Neural progenitor cell (in vitro differentiated cells): Measurements from ENCODE around the gene ANKRD11. TPM values are rescaled to one million over a fixed set of nuclear protein-coding genes. Genes with fewer than 3 reads are reported as not detected.

Experiments
- DNase-seq: peaks from one replicate; pipeline ENCODE4 v3.0.0-alpha.2; 2016; ENCODE audit warnings: low spot score
- H2AFZ ChIP-seq: fragments of 200-600 bp; sonication (generic); replicated peaks from 2 replicates; pipeline ENCODE4 v1.6.1; 2016; ENCODE audit warnings: antibody characterized with exemption
- H3F3A ChIP-seq: fragments of 200-600 bp; sonication (generic); 2 replicates; pipeline ENCODE4 v1.6.1; 2016; ENCODE audit warnings: antibody characterized with exemption, low read depth
- H3K27ac ChIP-seq: fragments of 200-600 bp; sonication (generic); 2 replicates; pipeline ENCODE4 v1.5.1; 2016; ENCODE audit warnings: mild to moderate bottlenecking
- H3K27me3 ChIP-seq: fragments of 200-600 bp; sonication (generic); 2 replicates; pipeline ENCODE4 v1.6.1; 2016; ENCODE audit warnings: mild to moderate bottlenecking, moderate library complexity
- H3K36me3 ChIP-seq: fragments of 200-600 bp; sonication (generic); 2 replicates; pipeline ENCODE4 v1.5.1; 2016
- H3K4me1 ChIP-seq: fragments of 200-600 bp; sonication (generic); 2 replicates; pipeline ENCODE4 v1.6.1; 2016; ENCODE audit warnings: mixed run types
- H3K4me2 ChIP-seq: fragments of 200-600 bp; sonication (generic); 2 replicates; pipeline ENCODE4 v1.6.1; 2016
- H3K4me3 ChIP-seq: fragments of 200-600 bp; sonication (generic); 2 replicates; pipeline ENCODE4 v1.5.1; 2016
- H3K79me2 ChIP-seq: fragments of 200-600 bp; sonication (generic); 2 replicates; pipeline ENCODE4 v1.6.1; 2016; ENCODE audit warnings: low read depth
- H3K9ac ChIP-seq: fragments of 200-600 bp; sonication (generic); 2 replicates; pipeline ENCODE4 v1.6.1; 2016
- H3K9me3 ChIP-seq: fragments of 200-600 bp; sonication (generic); 2 replicates; pipeline ENCODE4 v1.5.1; 2016; ENCODE audit warnings: low read depth
- H4K20me1 ChIP-seq: fragments of 200-600 bp; sonication (generic); 2 replicates; pipeline ENCODE4 v1.6.1; 2016; ENCODE audit warnings: low read depth
- H3K27ac Mint-ChIP-seq: 3 replicates; pipeline ENCODE4 v1.8.0; 2021; ENCODE audit warnings: mixed read lengths
- H3K27me3 Mint-ChIP-seq: 2 replicates; pipeline ENCODE4 v1.8.0; 2022; ENCODE audit warnings: low read depth, mild to moderate bottlenecking, inconsistent platforms, moderate library complexity, mixed read lengths; ENCODE audit not compliant: insufficient read depth
- H3K36me3 Mint-ChIP-seq: 3 replicates; pipeline ENCODE4 v1.8.0; 2021; ENCODE audit warnings: mixed read lengths
- H3K4me1 Mint-ChIP-seq: 3 replicates; pipeline ENCODE4 v1.8.0; 2021; ENCODE audit warnings: mixed read lengths
- H3K4me3 Mint-ChIP-seq: 3 replicates; pipeline ENCODE4 v1.8.0; 2021; ENCODE audit warnings: mild to moderate bottlenecking, moderate library complexity, mixed read lengths
- H3K9me3 Mint-ChIP-seq: 3 replicates; pipeline ENCODE4 v1.8.0; 2020; ENCODE audit warnings: mixed read lengths
- EZH2 ChIP-seq: fragments of 200-600 bp; sonication (generic); IDR thresholded peaks from 2 replicates; pipeline ENCODE4 v1.6.1; 2017; ENCODE audit warnings: antibody characterized with exemption, mild to moderate bottlenecking, moderate library complexity
- EZH2phosphoT487 ChIP-seq: fragments of 200-600 bp; sonication (generic); IDR thresholded peaks from 2 replicates; pipeline ENCODE4 v1.6.1; 2017; ENCODE audit warnings: antibody characterized with exemption
- total RNA-seq: library from RNA; depleted of rRNA; stranded (reverse); fragments of >200 nt; gene quantifications from 2 replicates; pipeline ENCODE4 v1.2.3, GENCODE V29; 2015; ENCODE audit warnings: low replicate concordance
- TF ChIP-seq, protein P1 (sequence below): fragments of 200-600 bp; sonication (generic); IDR thresholded peaks from 2 replicates; pipeline ENCODE4 v1.5.1; 2017; ENCODE audit warnings: antibody characterized with exemption, mild to moderate bottlenecking

Gene ANKRD11
- total RNA-seq, 1 donor from 2014 or later, result 47.3 TPM

DNA sequence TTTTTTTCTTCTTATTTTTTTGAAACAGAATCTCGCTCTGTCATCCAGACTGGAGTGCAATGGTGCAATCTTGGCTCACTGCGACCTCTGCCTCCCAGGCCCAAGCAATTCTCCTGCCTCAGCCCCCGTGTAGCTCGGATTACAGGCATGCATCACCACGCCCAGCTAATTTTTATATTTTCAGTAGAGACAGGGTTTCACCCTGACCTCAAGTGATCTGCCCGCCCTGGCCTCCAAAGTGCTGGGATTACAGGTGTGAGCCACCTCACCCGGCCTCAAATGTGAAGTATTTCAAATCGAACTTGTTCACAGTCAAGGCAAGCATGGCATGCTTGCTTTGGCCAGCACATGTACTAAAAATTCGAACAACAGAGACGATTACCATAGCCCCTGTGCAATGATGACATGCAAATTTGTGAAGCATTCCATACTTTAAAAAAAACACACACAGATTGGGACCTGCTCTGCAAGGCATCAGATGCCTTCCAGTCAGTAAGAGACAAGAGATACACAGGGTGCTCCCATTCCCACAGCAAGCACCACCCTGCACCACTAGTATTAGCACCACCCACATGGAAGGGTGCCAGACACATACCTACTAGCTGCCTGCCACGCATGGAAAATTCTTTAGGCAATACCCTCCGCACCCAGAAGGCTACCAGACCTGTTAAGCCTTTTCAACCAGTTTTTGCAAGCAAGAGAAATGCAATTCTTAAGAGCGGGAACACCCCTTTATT lies 47.2 kb downstream of the ANKRD11 start:
- TF ChIP-seq, protein P1, sequence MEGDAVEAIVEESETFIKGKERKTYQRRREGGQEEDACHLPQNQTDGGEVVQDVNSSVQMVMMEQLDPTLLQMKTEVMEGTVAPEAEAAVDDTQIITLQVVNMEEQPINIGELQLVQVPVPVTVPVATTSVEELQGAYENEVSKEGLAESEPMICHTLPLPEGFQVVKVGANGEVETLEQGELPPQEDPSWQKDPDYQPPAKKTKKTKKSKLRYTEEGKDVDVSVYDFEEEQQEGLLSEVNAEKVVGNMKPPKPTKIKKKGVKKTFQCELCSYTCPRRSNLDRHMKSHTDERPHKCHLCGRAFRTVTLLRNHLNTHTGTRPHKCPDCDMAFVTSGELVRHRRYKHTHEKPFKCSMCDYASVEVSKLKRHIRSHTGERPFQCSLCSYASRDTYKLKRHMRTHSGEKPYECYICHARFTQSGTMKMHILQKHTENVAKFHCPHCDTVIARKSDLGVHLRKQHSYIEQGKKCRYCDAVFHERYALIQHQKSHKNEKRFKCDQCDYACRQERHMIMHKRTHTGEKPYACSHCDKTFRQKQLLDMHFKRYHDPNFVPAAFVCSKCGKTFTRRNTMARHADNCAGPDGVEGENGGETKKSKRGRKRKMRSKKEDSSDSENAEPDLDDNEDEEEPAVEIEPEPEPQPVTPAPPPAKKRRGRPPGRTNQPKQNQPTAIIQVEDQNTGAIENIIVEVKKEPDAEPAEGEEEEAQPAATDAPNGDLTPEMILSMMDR, result no peak
- TF ChIP-seq EZH2phosphoT487, result no peak
- peak overlapping the region; percentile 6 for H3K4me3 Mint-ChIP-seq
- H3K9me3 Mint-ChIP-seq, result no peaks in the 10 kb centered on the region
- Histone ChIP-seq H3K9ac (no peak overlapping the region), H3F3A (peaks cover 13% of the 10 kb centered on the region), H3K79me2 (peaks cover 100% of the 10 kb centered on the region), H3K4me1 (peaks cover 49% of the 10 kb centered on the region), H3K36me3 (no peaks in the 10 kb centered on the region), H3K27ac (peak overlapping the region; percentile 54), H3K27me3 (no peaks in the 10 kb centered on the region), H3K4me2 (peak overlapping the region; percentile 30), H3K4me3 (no peak overlapping the region), H4K20me1 (peaks cover 100% of the 10 kb centered on the region), H3K9me3 (no peaks in the 10 kb centered on the region), H2AFZ (no peak overlapping the region)
- no peak for DNase-seq
- H3K27me3 Mint-ChIP-seq, result peaks cover 10% of the 10 kb centered on the region
- peak overlapping the region; percentile 2 for H3K27ac Mint-ChIP-seq
- H3K4me1 Mint-ChIP-seq, result peaks cover 64% of the 10 kb centered on the region
- peaks cover 6% of the 10 kb centered on the region for H3K36me3 Mint-ChIP-seq

DNA sequence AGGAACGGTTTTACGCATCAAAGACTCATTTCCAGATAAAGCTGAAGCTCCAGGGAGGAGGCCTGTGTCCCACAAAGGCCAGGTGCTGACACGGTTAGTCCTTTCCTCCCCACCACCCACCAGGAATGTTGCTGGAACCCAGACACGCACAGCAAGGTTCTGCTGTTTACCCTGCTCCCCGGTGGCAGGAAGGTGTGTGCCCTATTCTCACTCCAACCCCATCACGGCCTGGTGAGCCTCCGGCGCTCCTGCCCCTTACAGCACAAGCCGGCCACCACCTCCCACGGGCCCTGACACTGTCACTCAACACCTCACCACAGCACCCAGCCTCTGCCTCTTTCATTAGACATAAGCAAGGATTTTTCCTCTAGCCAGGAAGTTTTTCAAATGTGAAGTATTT lies 47.8 kb downstream of the ANKRD11 start:
- Mint-ChIP-seq H3K9me3 (no peaks in the 10 kb centered on the region), H3K27me3 (peaks cover 10% of the 10 kb centered on the region), H3K27ac (peak overlapping the region; percentile 23), H3K4me1 (peaks cover 66% of the 10 kb centered on the region), H3K4me3 (peak overlapping the region; percentile 6), H3K36me3 (peaks cover 8% of the 10 kb centered on the region)
- Histone ChIP-seq H3K27ac (peak overlapping the region; percentile 31), H3K9me3 (no peaks in the 10 kb centered on the region), H3K4me1 (peaks cover 49% of the 10 kb centered on the region), H3K4me2 (peak overlapping the region; percentile 30), H4K20me1 (peaks cover 100% of the 10 kb centered on the region), H2AFZ (no peak overlapping the region), H3F3A (peaks cover 13% of the 10 kb centered on the region), H3K9ac (no peak overlapping the region), H3K36me3 (no peaks in the 10 kb centered on the region), H3K79me2 (peaks cover 100% of the 10 kb centered on the region), H3K4me3 (no peak overlapping the region), H3K27me3 (no peaks in the 10 kb centered on the region)
- TF ChIP-seq EZH2phosphoT487, result no peak
- TF ChIP-seq EZH2, result no peak
- TF ChIP-seq, protein P1, result no peak
- DNase-seq, result no peak

DNA sequence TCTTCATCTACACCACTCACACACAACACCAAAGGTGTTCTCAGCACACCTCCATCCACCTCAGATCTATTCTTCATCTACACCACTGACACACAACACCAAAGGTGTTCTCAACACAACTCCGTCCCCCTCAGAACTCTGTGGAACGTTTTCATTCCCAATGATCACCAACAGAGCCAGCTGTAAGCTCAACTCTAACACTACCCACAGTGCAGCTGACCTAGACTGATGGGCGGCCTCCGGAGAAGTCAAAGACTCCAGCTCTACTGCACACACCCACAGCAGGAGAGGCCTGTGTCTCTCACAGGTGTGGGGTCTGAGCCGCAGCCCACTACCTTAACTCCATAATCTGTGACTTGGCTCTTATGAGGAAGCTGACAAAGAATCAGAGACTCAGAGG lies 50.7 kb downstream of the ANKRD11 start:
- no peak overlapping the region for H3K27ac Mint-ChIP-seq

More for the DNA sequence above, 50.7 kb downstream of the ANKRD11 start:
- DNase-seq, result no peak
- no peak overlapping the region for H2AFZ ChIP-seq
- H4K20me1 ChIP-seq, result peaks cover 100% of the 10 kb centered on the region
- peaks cover 7% of the 10 kb centered on the region for H3F3A ChIP-seq
- no peaks in the 10 kb centered on the region for H3K27me3 ChIP-seq
- H3K4me3 ChIP-seq, result no peak overlapping the region
- no peak for TF ChIP-seq EZH2
- TF ChIP-seq, protein P1, result no peak
- no peak for TF ChIP-seq EZH2phosphoT487
- no peaks in the 10 kb centered on the region for H3K36me3 ChIP-seq
- H3K9me3 ChIP-seq, result no peaks in the 10 kb centered on the region
- Mint-ChIP-seq H3K4me1 (peaks cover 56% of the 10 kb centered on the region), H3K9me3 (no peaks in the 10 kb centered on the region), H3K36me3 (peaks cover 21% of the 10 kb centered on the region), H3K27me3 (peaks cover 8% of the 10 kb centered on the region), H3K4me3 (no peak overlapping the region)
- H3K4me2 ChIP-seq, result no peak overlapping the region
- no peak overlapping the region for H3K27ac ChIP-seq
- peaks cover 100% of the 10 kb centered on the region for H3K79me2 ChIP-seq
- peaks cover 25% of the 10 kb centered on the region for H3K4me1 ChIP-seq
- H3K9ac ChIP-seq, result no peak overlapping the region
